Neuron (in vitro differentiated cells): ENCODE measurements around the gene AGAP5.
A peak's percentile ranks its signal among the peaks of the same experiment; 100 is the strongest.
"Not testable (repeated sequence)": the region's sequence is repeated elsewhere in the genome, so short reads cannot be mapped to it uniquely, and the experiment has no call there.

ENCODE experiments used
- H2AFZ ChIP-seq: one replicate; pipeline ENCODE4 v1.6.1; 2013; ENCODE audit warnings: low read depth, mild to moderate bottlenecking, inconsistent platforms, low read length, moderate library complexity
- H3K27me3 ChIP-seq: one replicate; pipeline ENCODE4 v1.6.1; 2013; ENCODE audit warnings: low read length; ENCODE audit not compliant: insufficient read depth
- H3K36me3 ChIP-seq: one replicate; pipeline ENCODE4 v1.6.1; 2013; ENCODE audit warnings: low read length; ENCODE audit not compliant: insufficient read depth
- H3K4me1 ChIP-seq: one replicate; pipeline ENCODE4 v1.6.1; 2013; ENCODE audit warnings: low read length; ENCODE audit not compliant: insufficient read depth
- H3K4me3 ChIP-seq: 2 replicates; pipeline ENCODE4 v1.5.1; 2013; ENCODE audit warnings: mild to moderate bottlenecking, low read length, moderate library complexity
- H3K9me3 ChIP-seq: one replicate; pipeline ENCODE4 v1.6.1; 2013; ENCODE audit warnings: low read length

Gene AGAP5

GRCh38 chr10:73697675-73698159, at the start of gene AGAP5:
Gene AGAP5, minus strand, starts transcription at chr10:73698109. Its CDS starts 354 bp downstream, at chr10:73697755.
- H3K4me1 ChIP-seq, H3K27me3 ChIP-seq, H3K4me3 ChIP-seq, H2AFZ ChIP-seq, H3K9me3 ChIP-seq, H3K36me3 ChIP-seq: not testable (repeated sequence)

- no peaks in the 10 kb centered on the region for H3K9me3 ChIP-seq
- H3K4me1 ChIP-seq, result peaks cover 17% of the 10 kb centered on the region
These were observed 48.8 kb upstream of the AGAP5 start for GRCh38 chr10:73746721-73747120.

GRCh38 chr10:73744664-73744975, 46.7 kb upstream of the AGAP5 start:
- H3K9me3 ChIP-seq, result no peaks in the 10 kb centered on the region
- H2AFZ ChIP-seq, result peak overlapping the region; percentile 18
- H3K4me1 ChIP-seq, result peaks cover 17% of the 10 kb centered on the region
- H3K4me3 ChIP-seq, result peak overlapping the region; percentile 93
- H3K36me3 ChIP-seq, result peaks cover 17% of the 10 kb centered on the region
- H3K27me3 ChIP-seq, result no peaks in the 10 kb centered on the region

More at GRCh38 chr10:73746721-73747120, 48.8 kb upstream of the AGAP5 start:
- no peak overlapping the region for H2AFZ ChIP-seq
- peaks cover 36% of the 10 kb centered on the region for H3K36me3 ChIP-seq
- no peaks in the 10 kb centered on the region for H3K27me3 ChIP-seq
- H3K4me3 ChIP-seq, result no peak overlapping the region

- peaks cover 17% of the 10 kb centered on the region for H3K4me1 ChIP-seq
- H3K4me3 ChIP-seq, result peak within 1 kb of the TSS; percentile 93
- H2AFZ ChIP-seq, result peak within 1 kb of the TSS; percentile 18
- peaks cover 14% of the 10 kb centered on the region for H3K36me3 ChIP-seq
- no peaks in the 10 kb centered on the region for H3K27me3 ChIP-seq
- no peaks in the 10 kb centered on the region for H3K9me3 ChIP-seq
These were observed 46.2 kb upstream of the AGAP5 start, which contains the start of gene SEC24C for GRCh38 chr10:73743905-73744663. Gene SEC24C, plus strand, starts transcription at chr10:73744372. Its CDS starts 2,461 bp downstream, at chr10:73746833.

- no peaks in the 10 kb centered on the region for H3K27me3 ChIP-seq
- peaks cover 10% of the 10 kb centered on the region for H3K36me3 ChIP-seq
- H3K4me3 ChIP-seq, result peak overlapping the region; percentile 93
- H2AFZ ChIP-seq, result peak overlapping the region; percentile 18
- peaks cover 17% of the 10 kb centered on the region for H3K4me1 ChIP-seq
- no peaks in the 10 kb centered on the region for H3K9me3 ChIP-seq
These were observed 45.5 kb upstream of the AGAP5 start for GRCh38 chr10:73743327-73743904.

GRCh38 chr10:73742454-73742734, 44.5 kb upstream of the AGAP5 start:
- H2AFZ ChIP-seq, result no peak overlapping the region
- H3K27me3 ChIP-seq, result no peaks in the 10 kb centered on the region
- H3K9me3 ChIP-seq, result no peaks in the 10 kb centered on the region
- peaks cover 17% of the 10 kb centered on the region for H3K4me1 ChIP-seq
- H3K36me3 ChIP-seq, result peaks cover 9% of the 10 kb centered on the region
- no peak overlapping the region for H3K4me3 ChIP-seq

GRCh38 chr10:73740501-73741254, 42.8 kb upstream of the AGAP5 start:
- H3K9me3 ChIP-seq, H3K36me3 ChIP-seq, H2AFZ ChIP-seq, H3K27me3 ChIP-seq, H3K4me3 ChIP-seq: not testable (repeated sequence)
- peaks cover 17% of the 10 kb centered on the region for H3K4me1 ChIP-seq

GRCh38 chr10:73734796-73735305, 36.9 kb upstream of the AGAP5 start:
- H3K4me3 ChIP-seq, result no peak overlapping the region
- H3K9me3 ChIP-seq, result no peaks in the 10 kb centered on the region
- peaks cover 21% of the 10 kb centered on the region for H3K36me3 ChIP-seq
- peaks cover 5% of the 10 kb centered on the region for H3K4me1 ChIP-seq
- H3K27me3 ChIP-seq, result no peaks in the 10 kb centered on the region
- H2AFZ ChIP-seq, result no peak overlapping the region

GRCh38 chr10:73734028-73734720, 36.3 kb upstream of the AGAP5 start:
- Histone ChIP-seq H2AFZ (no peak overlapping the region), H3K36me3 (peaks cover 21% of the 10 kb centered on the region), H3K4me3 (no peak overlapping the region), H3K9me3 (no peaks in the 10 kb centered on the region), H3K4me1 (peaks cover 9% of the 10 kb centered on the region), H3K27me3 (no peaks in the 10 kb centered on the region)

- H3K4me3 ChIP-seq, result no peak overlapping the region
- no peaks in the 10 kb centered on the region for H3K27me3 ChIP-seq
- peaks cover 21% of the 10 kb centered on the region for H3K36me3 ChIP-seq
- no peak overlapping the region for H2AFZ ChIP-seq
- peaks cover 9% of the 10 kb centered on the region for H3K4me1 ChIP-seq
- H3K9me3 ChIP-seq, result no peaks in the 10 kb centered on the region
These were observed 35.2 kb upstream of the AGAP5 start for GRCh38 chr10:73732931-73733623.

GRCh38 chr10:73732426-73732825, 34.5 kb upstream of the AGAP5 start:
- Histone ChIP-seq H3K4me3 (no peak overlapping the region), H3K36me3 (peaks cover 22% of the 10 kb centered on the region), H3K9me3 (no peaks in the 10 kb centered on the region), H2AFZ (no peak overlapping the region), H3K4me1 (peaks cover 9% of the 10 kb centered on the region), H3K27me3 (no peaks in the 10 kb centered on the region)

GRCh38 chr10:73731588-73732375, 33.9 kb upstream of the AGAP5 start:
- peak overlapping the region; percentile 12 for H3K4me3 ChIP-seq

More at GRCh38 chr10:73731588-73732375, 33.9 kb upstream of the AGAP5 start:
- no peaks in the 10 kb centered on the region for H3K27me3 ChIP-seq
- no peaks in the 10 kb centered on the region for H3K9me3 ChIP-seq
- peaks cover 9% of the 10 kb centered on the region for H3K4me1 ChIP-seq
- H2AFZ ChIP-seq, result no peak overlapping the region
- H3K36me3 ChIP-seq, result peaks cover 26% of the 10 kb centered on the region
